Suppressor macrophage (primary cell): ENCODE measurements around the gene GCK.

Experiments
- DNase-seq, 4 experiments: peaks; one replicate each; pipeline ENCODE4 v3.0.0-alpha.2; 2020 to 2022

Gene GCK

GRCh38 chr7:44222776-44223261, 33.6 kb upstream of the GCK start:
- DNase-seq: no peak

- DNase-seq: no peak
Measured at GRCh38 chr7:44222074-44222473, 32.8 kb upstream of the GCK start.

- DNase-seq: no peak
Measured at GRCh38 chr7:44221231-44221791, 32.1 kb upstream of the GCK start.

GRCh38 chr7:44220358-44221112, 31.3 kb upstream of the GCK start:
- no peak for DNase-seq

- DNase-seq: no peak
Measured at GRCh38 chr7:44220046-44220357, 30.8 kb upstream of the GCK start.

GRCh38 chr7:44219371-44220045, 30.3 kb upstream of the GCK start:
- no peak for DNase-seq

GRCh38 chr7:44218418-44219201, 29.4 kb upstream of the GCK start:
- no peak for DNase-seq

GRCh38 chr7:44217852-44218402, 28.7 kb upstream of the GCK start:
- no peak for DNase-seq

- DNase-seq: no peak
Measured at GRCh38 chr7:44217223-44217714, 28.0 kb upstream of the GCK start.

GRCh38 chr7:44216521-44217222, 27.4 kb upstream of the GCK start:
- DNase-seq: no peak

GRCh38 chr7:44216019-44216418, 26.8 kb upstream of the GCK start:
- no peak for DNase-seq

GRCh38 chr7:44215531-44215930, 26.3 kb upstream of the GCK start:
- DNase-seq: no peak

GRCh38 chr7:44213877-44214388, 24.7 kb upstream of the GCK start:
- no peak for DNase-seq

GRCh38 chr7:44213206-44213876, 24.1 kb upstream of the GCK start:
- no peak for DNase-seq

GRCh38 chr7:44212581-44213184, 23.4 kb upstream of the GCK start:
- DNase-seq: no peak

- DNase-seq: no peak
Measured at GRCh38 chr7:44212018-44212417, 22.8 kb upstream of the GCK start.

- no peak for DNase-seq
Measured at GRCh38 chr7:44211126-44211675, 22.0 kb upstream of the GCK start.

GRCh38 chr7:44210107-44210506, 20.9 kb upstream of the GCK start:
- DNase-seq: no peak

GRCh38 chr7:44208085-44208484, 18.8 kb upstream of the GCK start:
- DNase-seq: no peak

- DNase-seq: no peak
Measured at GRCh38 chr7:44206008-44206407, 16.8 kb upstream of the GCK start.
